GM18505 (cell line): ENCODE results near the gene IGSF9.

Experiments used
- ATAC-seq: cut with Tn5 transposase; IDR thresholded peaks from one replicate; pipeline ENCODE4 v1.9.1; 2021; ENCODE audit not compliant: unreplicated experiment
- POLR2A ChIP-seq: IDR thresholded peaks from 4 replicates; pipeline ENCODE4 v1.6.1; 2011; ENCODE audit warnings: borderline replicate concordance; ENCODE audit not compliant: insufficient read depth, insufficient read length; ENCODE audit errors: extremely low read depth

Gene IGSF9

DNA sequence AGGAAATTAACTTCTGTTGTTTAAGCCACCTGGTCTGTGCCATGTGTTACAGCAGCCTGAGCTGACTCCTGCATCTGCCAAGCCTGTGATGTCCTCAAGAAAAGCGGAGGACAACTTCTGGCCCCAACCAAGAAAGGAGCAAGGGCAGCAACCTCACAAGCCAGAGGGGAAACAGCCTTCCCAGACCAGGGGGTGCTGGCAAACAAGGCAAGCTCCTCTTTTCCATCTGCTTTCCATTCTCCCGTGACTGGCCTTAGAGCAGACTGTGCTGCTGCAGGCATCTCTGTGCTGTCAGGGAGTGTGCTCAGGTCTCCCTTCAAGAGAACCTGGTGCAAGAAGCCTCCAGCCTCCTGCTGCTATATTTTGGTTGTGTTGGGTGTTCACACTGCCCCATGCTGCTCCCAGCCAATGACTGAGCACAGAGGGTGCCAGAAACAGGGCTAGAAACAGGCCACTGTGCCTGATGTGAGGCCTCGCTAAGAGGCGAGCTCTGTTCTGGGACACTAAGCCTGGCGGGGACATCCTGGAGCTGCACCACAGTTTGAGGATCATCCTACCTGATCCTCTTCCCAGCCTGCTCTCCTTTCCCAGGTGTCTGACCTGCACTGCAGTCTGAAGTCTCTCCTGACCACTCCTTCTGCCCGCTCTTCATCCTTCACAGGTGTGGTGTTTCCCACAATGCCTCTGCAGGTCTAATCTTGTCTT, 36.1 kb upstream of the IGSF9 start:
- ATAC-seq: no peak
- TF ChIP-seq POLR2A: no peak

DNA sequence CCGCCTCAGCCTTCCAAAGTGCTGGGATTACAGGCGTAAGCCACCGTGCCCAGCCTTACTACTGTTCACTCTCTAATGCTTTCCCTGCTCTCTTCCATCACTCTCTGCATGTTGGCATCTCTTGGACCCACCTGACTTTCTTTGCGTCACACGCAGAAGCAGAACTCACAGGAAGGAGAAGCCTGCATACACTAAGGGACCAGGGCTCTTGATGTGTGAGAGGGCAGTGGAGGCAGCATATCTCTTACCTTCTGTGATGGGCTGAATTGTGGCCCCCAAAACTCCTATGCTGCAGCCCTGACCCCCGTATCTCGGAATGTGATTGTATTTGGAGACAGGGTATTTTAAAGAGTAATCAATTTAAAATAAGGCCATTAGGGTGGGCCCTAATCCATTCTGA, 35.4 kb upstream of the IGSF9 start:
- no peak for TF ChIP-seq POLR2A
- no peak for ATAC-seq

DNA sequence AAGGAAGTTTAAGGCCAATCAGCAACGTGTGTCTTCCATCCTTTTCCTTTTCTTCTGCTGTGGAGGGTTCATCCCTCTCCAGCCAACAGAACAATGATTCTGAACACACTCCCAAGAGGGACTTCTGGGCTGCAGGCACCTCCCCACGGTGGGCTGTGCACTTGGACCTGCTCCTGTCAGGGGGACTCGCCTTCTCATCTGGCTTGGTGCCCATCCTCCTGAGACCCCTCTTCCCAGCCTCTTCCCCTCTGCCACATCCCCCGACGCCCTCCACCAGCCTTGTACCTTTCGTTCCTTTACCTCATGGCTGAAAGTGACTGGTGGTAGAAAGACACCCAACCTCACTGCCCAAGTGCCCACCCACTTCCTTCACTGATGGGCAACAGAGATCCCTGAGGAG, 34.7 kb upstream of the IGSF9 start:
- no peak for TF ChIP-seq POLR2A
- ATAC-seq: no peak

DNA sequence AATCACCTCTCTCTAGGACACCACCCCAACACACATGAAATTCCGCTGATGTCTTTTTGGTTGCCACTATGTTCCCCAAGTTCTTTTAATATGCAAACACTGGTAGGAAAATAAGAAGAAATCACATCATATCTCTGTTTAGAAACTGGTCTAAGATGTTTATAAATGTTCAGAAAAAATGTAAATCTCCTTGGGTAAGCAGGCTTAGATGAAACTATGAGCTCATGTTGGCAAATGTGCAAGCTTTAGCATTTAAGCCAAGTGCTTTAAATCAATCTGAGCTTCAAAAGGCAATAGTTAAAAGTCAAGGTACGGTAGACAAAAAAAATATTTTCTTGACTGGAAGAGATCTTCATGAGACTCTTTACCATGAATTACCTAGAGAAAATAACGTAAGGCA, 33.8 kb upstream of the IGSF9 start:
- ATAC-seq: no peak

DNA sequence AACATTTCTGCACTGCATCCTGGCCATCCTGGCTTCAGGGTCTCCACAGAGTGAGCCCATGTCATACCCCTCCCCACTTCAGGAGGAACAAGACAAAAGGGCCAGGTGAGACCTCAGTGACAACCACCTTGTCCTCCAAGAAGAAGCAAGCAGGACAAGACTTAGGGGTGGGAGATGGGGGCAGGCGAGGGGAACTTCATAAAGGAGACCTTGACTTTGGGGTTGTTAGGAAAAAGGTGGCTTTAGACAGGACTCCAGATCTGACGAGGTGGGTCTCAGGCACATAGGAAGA, 32.6 kb upstream of the IGSF9 start:
- TF ChIP-seq POLR2A: no peak
- no peak for ATAC-seq

More for the DNA sequence above, 33.8 kb upstream of the IGSF9 start:
- TF ChIP-seq POLR2A: no peak

DNA sequence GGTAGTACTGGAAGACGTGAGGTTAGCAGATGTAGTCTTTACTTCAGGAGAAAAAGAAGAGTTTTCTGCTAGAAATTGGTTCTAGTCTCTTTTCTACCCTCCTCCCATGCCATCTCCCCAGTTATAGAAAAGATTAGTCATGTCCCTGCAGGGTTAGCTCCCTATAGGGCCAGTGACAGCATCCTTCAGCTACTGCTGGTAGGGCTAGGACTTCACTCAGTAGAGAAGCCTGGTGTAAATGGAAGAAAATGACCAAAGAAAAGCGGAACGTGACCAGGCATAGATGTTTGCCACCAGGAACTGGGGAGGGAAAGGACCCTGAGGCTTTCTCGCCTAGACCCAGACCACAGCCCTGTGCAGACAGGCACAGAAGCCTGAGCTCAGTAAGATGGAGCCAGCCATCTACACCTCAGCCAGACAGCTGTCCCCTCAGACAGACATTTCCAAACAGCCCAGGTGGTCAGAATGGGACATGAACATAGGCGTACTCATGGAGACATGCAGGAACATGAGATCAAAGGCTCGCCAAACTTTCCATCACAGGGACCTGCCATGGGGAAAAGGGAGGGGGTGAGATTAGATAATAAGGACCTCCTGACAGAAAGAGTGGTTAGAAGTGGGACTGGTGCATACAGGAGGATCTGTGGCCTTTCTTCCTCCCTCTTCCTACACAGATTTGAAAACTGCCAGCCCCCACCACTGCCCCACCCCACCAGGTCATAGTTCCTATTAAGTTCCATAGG, 32.1 kb upstream of the IGSF9 start:
- no peak for ATAC-seq
- TF ChIP-seq POLR2A: no peak

DNA sequence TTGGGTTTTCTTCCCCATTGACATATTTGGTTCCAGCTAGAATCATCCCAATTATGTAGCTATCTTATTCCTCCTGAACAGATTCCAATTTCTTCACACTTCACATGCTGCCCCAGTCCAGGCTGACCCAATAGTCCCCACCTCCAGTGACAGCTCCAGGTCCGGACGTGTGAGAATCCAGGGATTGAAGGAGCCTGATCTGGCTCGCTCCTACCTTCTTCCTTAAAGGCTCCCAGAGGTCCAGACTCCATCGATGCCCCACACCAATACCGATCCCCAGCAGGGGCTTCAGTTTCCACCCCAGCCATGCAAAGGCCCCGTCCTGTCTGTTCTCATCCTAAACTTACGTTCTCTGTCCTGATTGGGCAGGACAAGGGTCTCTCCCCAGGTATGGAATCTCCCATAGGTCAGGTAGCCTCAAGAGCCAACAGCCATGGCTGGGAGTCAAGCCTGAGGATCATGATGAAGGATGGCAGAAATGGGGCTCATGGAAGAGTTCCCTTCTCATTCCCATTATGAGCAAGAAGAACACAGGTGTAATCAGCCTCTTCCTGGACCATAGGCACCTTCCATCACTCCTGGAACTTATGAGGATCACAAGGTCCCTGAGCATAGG, 29.0 kb upstream of the IGSF9 start:
- no peak for TF ChIP-seq POLR2A

DNA sequence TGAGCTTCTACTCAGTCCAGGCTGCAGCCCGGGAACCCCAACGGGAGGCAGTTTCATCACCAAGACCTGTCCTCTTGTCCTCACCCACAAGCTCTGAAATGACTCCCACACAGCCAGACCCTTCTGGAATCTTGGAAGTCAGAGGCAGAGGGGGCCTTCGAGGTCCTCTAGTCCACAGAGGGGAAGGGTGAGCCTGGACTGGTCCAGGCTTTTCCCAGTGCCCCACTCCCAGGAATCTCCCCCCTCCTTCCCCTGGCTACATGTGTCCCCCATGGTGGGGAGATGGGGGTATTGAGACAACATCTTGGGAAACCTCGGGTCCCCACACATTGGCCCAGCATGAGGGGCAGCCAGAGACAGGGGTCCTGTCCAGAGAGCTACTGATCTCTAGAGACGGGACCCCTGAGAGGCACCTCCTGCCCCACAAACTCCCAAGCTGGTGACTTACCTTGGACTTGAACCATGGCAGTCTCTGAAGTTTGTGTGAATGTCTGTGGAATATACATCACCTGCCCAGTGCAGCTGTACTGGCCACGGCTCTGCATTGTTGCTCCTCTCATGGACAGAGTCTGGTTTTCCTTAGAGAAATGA, 28.0 kb upstream of the IGSF9 start:
- no peak for ATAC-seq
- no peak for TF ChIP-seq POLR2A

More for the DNA sequence above, 29.0 kb upstream of the IGSF9 start:
- ATAC-seq: no peak

DNA sequence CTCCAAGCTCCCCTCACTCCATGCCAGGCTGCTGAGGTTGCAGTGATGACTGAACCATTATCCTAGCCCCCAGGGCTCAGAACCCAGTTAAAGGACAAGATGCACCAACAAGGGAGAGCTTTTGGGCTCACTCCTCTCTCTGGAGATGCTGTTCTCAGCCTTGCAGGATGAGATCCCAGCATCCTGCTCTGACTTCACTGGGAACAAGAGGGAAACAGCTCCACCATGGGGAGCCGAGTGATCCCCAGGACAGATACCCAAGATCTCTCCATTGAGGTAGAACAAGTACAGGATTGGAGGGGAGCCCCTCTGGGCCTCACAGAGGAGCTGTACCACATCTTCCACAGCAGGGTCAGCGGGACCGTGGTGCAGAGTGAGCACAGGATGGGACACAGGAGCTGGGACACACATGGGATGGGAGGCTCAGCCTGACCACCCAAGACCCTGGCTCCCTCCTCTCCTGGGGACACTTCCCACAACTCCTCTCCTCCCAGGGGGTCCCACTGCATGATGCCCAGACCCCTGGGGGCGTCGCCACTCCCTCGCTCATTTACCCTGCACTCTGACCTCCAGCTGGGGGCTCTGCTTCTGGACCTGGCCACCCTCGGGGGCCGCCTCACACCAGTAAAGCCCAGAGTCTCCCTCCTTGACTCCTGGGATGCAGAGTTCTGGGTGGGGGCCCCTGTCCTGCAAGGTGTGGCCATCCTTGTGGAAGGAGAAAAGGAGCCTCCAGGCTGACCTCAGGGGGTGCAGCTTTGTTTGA, 27.2 kb upstream of the IGSF9 start:
- no peak for TF ChIP-seq POLR2A
- ATAC-seq: no peak

DNA sequence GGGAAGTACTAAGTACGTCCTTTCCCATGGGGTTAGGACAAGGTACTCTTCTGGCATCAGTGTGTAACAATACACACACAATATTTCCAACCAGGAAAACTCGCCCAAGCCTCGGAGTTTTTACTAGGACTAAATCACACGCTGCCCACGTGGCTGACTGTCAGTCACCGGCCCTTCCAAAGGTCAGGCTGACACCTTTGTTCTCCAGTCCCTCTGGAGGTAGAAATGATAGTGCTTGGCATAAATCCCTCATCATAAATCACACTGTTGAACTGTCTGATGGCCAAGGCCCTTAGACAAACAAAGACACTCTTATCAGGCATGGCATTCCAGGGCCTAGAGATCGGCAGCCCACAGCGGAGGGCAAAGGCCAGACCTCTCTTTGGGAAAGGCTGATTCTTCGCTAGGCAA, 25.5 kb upstream of the IGSF9 start:
- no peak for TF ChIP-seq POLR2A
- no peak for ATAC-seq

DNA sequence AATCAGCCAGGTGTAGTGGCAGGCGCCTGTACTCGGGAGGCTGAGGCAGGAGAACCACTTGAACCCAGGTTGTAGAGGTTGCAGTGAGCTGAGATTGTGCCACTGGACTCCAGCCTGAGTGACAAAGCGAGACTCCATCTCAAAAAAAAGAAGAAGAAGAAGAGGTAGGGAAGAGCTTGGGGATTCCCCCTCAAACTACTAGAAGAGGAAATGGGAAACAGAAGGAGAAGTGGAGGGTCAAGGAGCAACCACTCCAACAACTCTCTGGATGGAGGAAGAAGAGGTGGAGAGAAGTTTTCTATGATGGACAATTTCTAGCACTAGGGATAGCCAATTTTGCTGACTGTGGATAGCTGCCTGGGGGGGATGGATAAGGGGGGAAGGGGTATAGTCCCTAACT, 23.5 kb upstream of the IGSF9 start:
- no peak for ATAC-seq
- TF ChIP-seq POLR2A: no peak

DNA sequence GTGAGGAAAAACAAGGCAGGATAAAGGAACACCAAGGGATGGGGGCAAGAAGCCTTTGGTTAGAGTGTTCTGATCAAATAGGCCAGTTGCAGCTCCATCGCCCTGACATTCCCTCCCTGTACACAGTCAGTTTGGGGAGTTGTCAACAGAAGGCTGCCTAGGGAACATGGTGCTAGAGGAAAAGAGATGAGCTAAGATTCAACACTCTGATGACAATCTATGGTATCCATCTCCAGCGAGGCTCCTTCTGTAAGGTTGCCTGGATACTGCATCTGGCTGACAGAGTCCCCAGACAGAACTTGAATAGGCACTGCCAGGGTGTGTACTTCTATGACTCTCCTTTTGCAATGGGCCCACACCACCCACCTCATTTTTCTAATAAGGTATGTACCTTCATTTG, 19.9 kb upstream of the IGSF9 start:
- no peak for TF ChIP-seq POLR2A
- ATAC-seq: no peak

DNA sequence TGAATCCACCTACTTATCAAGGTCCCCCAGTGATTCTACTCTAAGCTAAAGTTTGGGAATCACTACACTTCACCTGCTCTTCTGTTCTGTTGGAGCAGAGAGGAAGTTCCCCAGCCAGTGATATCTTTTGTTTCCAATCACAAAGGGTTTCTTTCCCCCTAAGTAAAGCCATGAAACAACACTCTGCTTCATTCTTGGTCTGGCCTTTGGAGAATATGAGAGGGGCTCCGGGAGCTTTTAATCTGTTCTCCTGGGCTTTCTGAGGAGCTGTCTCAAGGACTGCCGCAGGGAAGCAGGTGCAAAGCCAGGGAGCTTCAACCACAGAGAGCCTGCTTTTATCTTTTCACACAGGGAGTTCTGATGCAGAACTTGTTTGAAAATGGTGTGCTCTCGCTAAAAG, 18.7 kb upstream of the IGSF9 start:
- TF ChIP-seq POLR2A: no peak
- ATAC-seq: no peak

DNA sequence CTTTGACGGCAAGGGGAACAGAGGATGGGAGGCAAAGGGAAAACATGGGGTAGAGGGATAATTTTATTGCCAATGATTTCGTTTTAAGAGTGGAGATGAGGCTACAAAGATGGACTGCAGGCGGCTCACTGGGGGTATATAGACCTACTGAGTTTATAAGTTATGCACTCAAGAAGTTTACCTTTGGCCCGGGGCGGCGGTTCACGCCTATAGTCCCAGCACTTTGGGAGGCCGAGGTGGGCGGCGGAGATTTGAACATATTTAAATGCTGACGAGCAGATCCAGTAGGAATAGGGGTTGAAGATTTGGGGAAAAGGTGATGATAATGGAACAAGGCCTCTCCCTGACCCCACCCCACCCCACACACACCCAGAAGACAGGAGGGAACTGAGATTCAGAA, 16.8 kb upstream of the IGSF9 start:
- no peak for TF ChIP-seq POLR2A
- ATAC-seq: no peak

DNA sequence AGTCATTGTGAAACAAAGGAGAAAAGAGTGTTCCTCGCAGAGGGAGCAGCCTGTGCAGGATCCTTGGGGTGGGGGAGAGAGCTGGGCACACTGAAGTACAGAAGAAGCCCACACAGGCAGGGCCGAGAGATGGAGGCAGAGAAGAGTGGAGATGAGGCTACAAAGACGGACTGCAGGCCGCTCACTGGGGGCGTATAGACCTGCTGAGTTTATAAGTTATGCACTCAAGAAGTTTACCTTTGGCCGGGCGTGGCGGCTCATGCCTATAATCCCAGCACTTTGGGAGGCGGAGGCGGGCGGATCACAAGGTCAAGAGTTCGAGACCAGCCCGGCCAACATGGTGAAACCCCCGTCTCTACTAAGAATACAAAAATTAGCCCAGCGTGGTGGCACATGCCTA, 16.2 kb upstream of the IGSF9 start:
- TF ChIP-seq POLR2A: no peak
- ATAC-seq: no peak
